Measurements from ENCODE around the gene CNTN4. TPM values are rescaled to one million over a fixed set of nuclear protein-coding genes. Genes with fewer than 3 reads are reported as not detected.

CNTN4 gene
- total and polyA plus RNA-seq, 2 of the 8 experiments (the other 6 are each of a cell fraction or from before 2014, with no cell fraction given): 0.41 to 2.2 TPM

DNA sequence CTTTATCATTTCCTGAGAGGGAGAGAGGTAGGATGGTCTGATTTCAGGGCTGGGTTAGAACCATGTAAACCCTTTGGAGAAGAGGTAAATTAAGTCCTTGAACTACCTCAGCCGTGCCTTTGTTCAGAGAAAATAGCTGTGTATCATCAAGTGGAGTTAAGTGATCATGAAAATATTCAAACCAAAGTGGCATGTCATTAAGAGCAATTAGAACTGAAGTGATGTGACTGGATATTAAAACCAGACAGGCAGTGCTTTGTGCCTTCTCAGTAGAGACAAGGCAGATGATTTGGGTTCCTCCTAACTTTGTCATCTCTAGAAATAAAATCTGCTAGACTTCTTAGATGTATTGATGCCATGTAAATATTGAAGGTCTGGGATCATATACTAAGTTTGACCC lies 840.0 kb downstream of the CNTN4 start (continued):
- TF ChIP-seq EGR1 (IDR thresholded peaks at IDR 0.05; ENCODE audit: borderline replicate concordance, low read depth, low read length): no peak
